GM18520 (cell line): Measurements from ENCODE around the gene TPMT.

Source experiments
- ATAC-seq: cut with Tn5 transposase; IDR thresholded peaks from one replicate; pipeline ENCODE4 v1.9.1; 2021; ENCODE audit not compliant: unreplicated experiment

Gene TPMT

GRCh38 chr6:18118330-18118729 lies 36.5 kb downstream of the TPMT start:
- ATAC-seq: no peak

GRCh38 chr6:18117136-18117535 lies 37.7 kb downstream of the TPMT start:
- no peak for ATAC-seq

DNA sequence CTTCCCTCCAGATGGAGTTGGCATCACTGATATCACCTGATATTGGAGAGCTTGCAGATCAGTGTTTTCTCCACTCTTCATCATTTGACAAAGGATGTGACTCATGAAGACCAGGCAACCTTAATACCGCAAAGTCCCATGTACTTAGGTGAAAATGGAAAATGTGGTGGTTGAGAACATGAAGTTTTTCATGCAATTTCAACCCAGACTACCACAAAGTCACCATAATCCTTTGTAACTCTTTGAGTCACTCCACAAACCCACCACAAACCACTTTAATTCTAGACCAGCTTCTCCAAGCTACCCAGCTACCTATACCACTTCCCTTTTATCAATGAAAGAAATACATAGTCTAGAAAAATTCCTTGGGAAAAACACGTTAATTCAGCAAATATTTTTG lies 39.5 kb downstream of the TPMT start:
- no peak for ATAC-seq

DNA sequence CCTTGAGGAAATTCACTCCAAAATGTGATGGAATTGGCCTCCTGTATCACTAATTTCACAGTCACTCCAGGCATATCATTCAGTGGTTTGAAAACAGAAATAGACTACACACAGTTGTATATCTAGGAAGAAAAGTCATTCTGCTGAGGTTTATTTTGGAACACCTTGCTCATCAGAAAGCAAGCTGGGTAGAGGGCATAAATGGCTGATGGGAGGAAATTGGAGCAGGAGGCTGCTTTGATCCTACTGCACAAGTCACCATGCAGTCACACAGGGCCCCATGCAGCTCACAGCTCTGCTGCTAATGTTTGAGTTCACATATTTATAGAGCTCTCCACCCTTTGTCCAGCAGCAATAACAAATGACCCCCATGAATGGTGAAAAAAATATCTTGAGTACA lies 44.7 kb downstream of the TPMT start:
- ATAC-seq: no peak

GRCh38 chr6:18107061-18107460 lies 47.8 kb downstream of the TPMT start:
- ATAC-seq: no peak

DNA sequence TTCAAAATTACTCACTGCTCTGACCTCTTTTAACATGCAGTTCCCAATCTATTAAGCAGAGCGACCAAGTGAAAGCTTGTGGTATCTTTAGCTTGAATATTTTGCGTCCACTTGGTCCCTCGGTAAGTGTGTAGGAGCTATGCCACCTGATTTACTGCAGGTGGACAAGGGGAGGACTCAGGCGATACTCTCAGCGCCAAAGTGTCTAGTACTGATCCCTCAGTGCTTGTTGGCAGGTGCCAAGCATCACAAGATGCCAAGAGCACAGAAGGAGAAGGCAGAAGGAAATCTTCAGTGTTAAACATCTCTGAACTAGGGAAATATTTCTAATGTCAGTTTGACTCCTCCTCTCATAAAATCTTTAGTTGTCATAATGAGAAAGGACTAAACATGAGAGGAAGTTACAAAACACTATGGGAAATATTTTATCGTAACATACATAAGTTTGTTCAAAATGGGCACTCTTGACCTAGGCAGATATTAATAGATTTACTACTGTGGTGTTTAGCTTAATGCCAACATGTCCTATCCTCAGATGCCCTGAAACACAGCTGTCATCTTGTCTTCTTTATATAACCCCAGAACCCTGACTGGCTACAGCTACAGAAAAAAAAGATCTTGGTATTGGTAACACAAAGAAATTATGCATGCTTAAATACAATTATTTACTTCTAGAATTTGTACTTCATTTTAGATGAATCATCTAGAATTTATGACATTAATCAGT lies 51.9 kb downstream of the TPMT start:
- no peak for ATAC-seq

DNA sequence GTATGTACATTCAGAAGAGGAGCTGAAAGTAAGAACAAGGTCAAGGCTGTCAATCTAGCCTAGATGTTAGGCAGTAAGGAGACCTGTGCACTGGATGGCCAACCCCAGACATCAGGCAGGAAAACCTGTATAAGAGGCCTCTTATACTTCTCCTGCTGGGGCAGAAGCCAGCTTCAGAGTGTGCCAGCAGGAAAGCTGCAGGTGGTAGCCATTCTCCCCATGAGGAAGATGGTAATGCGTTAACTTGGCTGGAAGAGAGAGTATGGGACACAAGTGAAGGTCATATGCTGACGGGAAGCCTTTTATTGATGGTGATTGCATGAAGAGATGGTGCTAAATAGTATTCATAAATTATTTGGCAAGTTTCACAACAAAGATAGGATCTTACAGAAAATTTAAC lies 53.0 kb downstream of the TPMT start:
- ATAC-seq: no peak

DNA sequence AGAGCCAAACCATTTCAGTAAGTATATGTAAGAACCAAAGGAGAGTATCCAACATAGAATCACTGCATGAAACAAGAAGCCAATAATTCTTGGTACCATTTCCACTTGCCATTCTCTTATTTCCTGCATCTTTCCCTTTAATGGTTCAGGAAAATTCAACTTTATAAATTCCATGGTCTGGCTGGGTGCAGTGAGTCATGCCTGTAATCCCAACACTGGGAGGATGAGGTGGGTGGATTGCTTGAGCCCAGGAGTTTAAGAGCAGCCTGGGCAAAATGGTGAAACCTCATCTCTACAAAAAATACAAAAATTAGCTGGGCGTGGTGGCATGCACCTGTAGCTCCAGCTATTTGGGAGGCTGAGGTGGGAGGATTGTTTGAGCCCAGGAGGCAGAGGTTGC lies 53.6 kb downstream of the TPMT start:
- no peak for ATAC-seq

GRCh38 chr6:18100296-18100695 lies 54.6 kb downstream of the TPMT start:
- ATAC-seq: no peak

DNA sequence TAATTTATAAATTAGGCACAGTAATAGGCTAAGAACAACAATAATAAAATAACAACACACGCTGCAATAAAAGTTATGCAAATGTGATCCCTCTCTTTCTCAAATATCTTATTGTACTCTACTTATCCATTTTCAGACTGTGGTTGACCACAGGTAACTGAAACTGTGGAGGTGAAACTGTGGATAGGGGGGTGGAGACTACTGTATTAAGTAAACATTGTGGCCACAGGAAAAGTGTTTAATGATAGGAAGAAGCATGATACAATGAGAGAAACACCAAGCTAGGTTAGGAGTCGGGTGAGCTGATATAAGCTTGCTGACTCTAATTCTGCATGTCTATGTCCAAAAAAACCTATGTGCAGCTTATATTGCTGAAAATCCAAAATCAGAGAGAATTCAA lies 55.4 kb downstream of the TPMT start:
- no peak for ATAC-seq

DNA sequence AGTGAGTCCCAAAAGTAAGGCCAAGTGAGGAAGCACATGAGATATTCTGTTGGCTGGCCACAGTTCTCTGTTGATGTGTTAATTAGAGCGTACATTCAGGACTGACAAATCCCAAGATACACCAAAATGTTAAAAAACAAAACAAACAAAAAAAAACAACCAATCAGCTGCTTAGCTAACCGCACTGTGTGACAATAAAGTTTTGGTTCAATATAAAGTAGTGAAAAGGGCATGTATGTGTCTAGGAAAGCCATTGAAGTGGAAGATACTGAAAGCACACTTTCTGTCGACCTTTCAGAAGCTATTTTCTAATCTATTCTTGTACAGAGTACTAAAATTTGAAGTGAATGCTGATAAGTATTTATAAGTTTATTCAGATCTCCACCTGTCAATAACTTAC lies 58.5 kb downstream of the TPMT start:
- ATAC-seq: no peak

GRCh38 chr6:18091382-18091781 lies 63.5 kb downstream of the TPMT start:
- no peak for ATAC-seq

DNA sequence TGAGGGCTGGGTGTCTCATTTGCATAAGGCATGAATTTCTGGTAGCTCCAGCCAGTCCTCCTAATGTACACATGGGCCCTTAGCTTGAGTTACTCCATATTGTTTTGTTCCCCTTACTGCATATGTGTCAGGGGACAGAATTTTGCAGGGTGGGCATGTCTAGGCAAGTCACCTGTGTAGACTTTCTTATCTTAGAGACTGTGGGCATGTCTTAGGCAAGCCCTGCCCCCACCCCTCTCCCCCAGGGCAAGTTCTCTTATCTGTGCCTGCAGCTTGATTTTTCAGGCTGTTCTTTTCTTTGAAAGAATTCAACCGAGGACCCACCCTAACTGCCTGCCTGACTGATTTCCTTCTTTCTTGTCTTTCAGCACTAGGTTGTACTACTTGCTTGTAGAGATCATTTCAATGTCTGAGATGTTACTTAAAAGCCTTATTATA lies 64.5 kb downstream of the TPMT start:
- no peak for ATAC-seq

DNA sequence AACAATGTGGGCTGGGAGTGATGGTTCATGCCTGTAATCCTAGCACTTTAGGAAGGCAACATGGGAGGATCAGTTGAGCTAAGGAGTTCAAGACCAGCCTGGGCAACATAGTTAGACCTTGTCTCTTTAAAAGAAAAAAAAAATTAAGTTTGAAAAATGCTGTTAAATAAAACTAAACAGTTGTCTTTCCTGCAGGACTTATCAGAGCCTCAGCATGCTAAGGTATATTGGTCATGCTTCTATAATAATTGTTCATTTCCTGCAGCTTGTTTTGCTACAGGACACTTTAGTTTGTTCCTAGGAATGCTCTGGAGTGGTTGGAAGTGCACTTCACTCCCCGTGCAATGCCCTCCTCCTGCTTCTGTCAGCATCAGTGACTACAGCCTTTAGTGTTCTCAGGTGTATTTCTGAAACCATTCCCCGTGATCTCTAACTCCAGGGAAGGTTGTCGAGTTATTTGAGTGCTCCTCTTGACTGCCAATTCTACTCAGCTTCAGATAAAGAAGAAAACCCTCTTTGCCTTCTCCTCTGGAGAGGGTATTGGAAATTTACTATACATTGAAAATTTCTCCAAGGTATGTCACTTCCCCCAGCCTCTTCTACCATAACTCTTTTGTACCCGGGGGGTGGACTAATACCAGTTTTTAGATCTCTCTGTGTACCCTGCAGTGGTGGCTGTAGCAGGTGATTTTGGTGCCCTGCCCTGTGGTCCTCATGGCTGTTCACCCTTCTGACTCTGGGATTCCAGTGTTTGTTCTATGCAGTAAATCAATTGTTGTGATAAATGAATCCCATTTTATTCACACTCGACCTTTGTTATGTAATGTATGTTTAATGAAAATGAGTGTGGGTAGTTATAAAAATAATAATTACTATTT lies 66.2 kb downstream of the TPMT start:
- no peak for ATAC-seq

DNA sequence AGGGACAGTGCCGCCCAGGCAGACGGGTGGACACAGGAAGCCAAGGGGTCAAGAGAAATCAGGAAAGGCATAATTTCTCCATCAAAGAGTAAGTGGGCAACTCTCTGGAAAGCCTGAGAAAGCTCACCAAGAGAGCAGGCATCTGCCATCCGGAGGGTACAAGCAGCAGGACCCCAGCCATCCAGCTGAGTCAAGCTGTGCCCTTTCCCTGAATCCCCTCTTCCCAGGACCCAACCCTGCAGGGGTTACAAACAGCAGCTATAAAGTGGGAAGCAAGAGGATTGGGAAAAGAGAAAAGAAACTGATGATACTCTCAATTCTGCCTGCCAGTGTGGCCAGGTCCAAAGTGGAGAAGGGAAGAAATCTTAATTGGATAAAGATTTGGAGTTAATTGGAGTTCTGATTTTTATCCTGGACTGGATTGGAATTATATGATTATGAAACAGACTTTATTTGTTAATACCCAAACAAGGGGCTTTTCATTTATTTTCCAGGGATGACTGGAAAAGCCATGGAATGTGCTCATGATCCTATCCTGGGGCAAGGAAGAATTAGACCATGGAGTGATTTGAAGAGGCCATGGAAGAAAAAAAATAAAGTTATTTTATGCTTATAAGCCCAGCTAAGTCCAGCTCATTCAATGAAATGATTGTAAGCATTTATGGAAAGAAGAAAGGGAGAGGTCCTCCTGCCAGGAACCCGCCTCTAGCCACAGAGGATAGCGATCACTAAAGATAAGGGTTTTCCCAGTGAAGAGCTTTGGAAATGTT lies 67.3 kb downstream of the TPMT start:
- ATAC-seq: no peak

- no peak for ATAC-seq
Measured at GRCh38 chr6:18081025-18081668, 73.7 kb downstream of the TPMT start.

DNA sequence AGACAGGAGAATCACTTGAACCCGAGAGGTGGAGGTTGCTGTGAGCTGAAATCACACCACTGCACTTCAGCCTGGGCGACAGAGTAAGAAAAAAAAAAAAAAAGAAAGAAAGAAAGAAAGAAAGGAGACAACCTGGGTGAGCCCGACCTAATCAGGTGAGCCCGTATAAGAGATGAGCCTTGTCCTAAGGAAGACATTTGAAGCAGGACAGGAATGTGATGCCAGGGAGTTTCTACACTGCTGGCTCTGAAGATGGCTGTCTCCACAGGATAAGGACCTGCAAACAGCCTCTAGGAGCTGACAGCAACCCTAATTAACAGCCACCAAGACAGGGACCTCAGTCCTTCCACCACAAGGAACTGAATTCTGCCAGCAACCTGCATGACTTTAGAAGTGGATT lies 74.3 kb downstream of the TPMT start:
- ATAC-seq: no peak

- no peak for ATAC-seq
Measured at GRCh38 chr6:18078866-18079265, 76.0 kb downstream of the TPMT start.
